Measurements from ENCODE around the gene CRIM1.

- no peak for TF ChIP-seq CTCF (IDR thresholded peaks at IDR 0.05)
- no peak for TF ChIP-seq POLR2A (IDR thresholded peaks at IDR 0.05)
Measured at GRCh38 chr2:36562973-36563532, 207.5 kb downstream of the CRIM1 start.
